HG02759 (cell line): ENCODE measurements around the gene MRPL36.

Source experiments
- ATAC-seq: cut with Tn5 transposase; IDR thresholded peaks from one replicate; pipeline ENCODE4 v1.9.1; 2021; ENCODE audit warnings: mild to moderate bottlenecking, moderate library complexity; ENCODE audit not compliant: unreplicated experiment

MRPL36 gene

GRCh38 chr5:1782385-1783215 lies 17.0 kb downstream of the MRPL36 start:
- peak; percentile 20 for ATAC-seq

GRCh38 chr5:1781726-1782384 lies 17.8 kb downstream of the MRPL36 start:
- peak; percentile 2 for ATAC-seq

GRCh38 chr5:1781107-1781506 lies 18.5 kb downstream of the MRPL36 start:
- no peak for ATAC-seq

GRCh38 chr5:1780614-1780930 lies 19.1 kb downstream of the MRPL36 start:
- ATAC-seq: no peak

GRCh38 chr5:1779782-1780613 lies 19.6 kb downstream of the MRPL36 start:
- no peak for ATAC-seq

- ATAC-seq: no peak
These were observed 20.5 kb downstream of the MRPL36 start for GRCh38 chr5:1779021-1779680.

GRCh38 chr5:1778138-1779020 lies 21.3 kb downstream of the MRPL36 start:
- no peak for ATAC-seq

GRCh38 chr5:1777281-1778137 lies 22.1 kb downstream of the MRPL36 start:
- ATAC-seq: no peak

GRCh38 chr5:1776831-1777230 lies 22.8 kb downstream of the MRPL36 start:
- ATAC-seq: no peak

- ATAC-seq: peak; percentile 63
These were observed 27.0 kb downstream of the MRPL36 start for GRCh38 chr5:1772634-1773033.

- ATAC-seq: no peak
These were observed 28.2 kb downstream of the MRPL36 start for GRCh38 chr5:1771149-1772065.

GRCh38 chr5:1770443-1770802 lies 29.2 kb downstream of the MRPL36 start:
- ATAC-seq: no peak

- no peak for ATAC-seq
These were observed 29.7 kb downstream of the MRPL36 start for GRCh38 chr5:1769752-1770442.

GRCh38 chr5:1769017-1769640 lies 30.5 kb downstream of the MRPL36 start:
- no peak for ATAC-seq

- no peak for ATAC-seq
These were observed 31.2 kb downstream of the MRPL36 start for GRCh38 chr5:1768283-1769000.

- no peak for ATAC-seq
These were observed 31.9 kb downstream of the MRPL36 start for GRCh38 chr5:1767524-1768282.
